ENCODE data around the gene MCF2L.

DNA sequence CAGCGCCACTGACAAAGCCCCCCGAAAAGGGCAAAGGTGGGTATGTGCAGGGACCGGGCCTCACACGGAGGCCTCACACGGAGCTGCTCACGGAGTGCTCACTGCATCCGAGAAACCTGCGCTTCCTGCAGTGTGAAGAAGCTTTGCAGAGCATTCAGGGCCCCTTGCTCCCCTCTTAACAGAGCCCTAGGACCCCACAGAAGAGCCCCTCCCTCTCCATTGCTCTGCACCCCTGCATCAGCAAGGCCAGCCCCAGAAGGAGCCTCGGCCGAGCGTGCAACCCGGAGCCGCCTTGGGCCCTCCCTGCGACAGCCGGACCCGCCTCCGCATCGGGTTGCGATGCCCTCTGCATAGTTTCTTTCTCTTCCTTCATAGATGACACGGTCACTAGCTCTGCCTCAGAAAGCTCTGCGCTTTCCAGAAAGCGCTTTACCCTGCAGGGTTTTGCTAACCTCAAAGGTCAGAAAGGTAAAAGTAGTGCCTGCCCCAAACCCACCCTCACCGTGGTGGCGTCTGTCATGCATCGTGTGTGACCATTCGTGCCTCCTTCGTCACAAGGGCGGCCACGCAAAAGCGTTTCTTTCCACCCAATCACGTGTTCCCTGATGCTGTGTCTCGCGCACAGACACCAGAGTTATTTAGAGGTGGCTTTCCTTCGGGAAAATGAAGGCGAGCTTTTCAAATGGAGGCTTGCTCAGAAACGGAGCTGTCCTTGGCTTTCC is 120.8 kb downstream of the MCF2L start:
- TF ChIP-seq, protein P1, sequence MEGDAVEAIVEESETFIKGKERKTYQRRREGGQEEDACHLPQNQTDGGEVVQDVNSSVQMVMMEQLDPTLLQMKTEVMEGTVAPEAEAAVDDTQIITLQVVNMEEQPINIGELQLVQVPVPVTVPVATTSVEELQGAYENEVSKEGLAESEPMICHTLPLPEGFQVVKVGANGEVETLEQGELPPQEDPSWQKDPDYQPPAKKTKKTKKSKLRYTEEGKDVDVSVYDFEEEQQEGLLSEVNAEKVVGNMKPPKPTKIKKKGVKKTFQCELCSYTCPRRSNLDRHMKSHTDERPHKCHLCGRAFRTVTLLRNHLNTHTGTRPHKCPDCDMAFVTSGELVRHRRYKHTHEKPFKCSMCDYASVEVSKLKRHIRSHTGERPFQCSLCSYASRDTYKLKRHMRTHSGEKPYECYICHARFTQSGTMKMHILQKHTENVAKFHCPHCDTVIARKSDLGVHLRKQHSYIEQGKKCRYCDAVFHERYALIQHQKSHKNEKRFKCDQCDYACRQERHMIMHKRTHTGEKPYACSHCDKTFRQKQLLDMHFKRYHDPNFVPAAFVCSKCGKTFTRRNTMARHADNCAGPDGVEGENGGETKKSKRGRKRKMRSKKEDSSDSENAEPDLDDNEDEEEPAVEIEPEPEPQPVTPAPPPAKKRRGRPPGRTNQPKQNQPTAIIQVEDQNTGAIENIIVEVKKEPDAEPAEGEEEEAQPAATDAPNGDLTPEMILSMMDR (IDR thresholded peaks at IDR 0.05) = no peak
- no peak for TF ChIP-seq POLR2A (IDR thresholded peaks at IDR 0.05)
